ENCODE data around the gene TMEM175. TPM values are rescaled to one million over a fixed set of nuclear protein-coding genes. Genes with fewer than 3 reads are reported as not detected.

The TMEM175 gene
- total RNA-seq, 1 experiment from 2014 or later = 18.8 TPM

DNA sequence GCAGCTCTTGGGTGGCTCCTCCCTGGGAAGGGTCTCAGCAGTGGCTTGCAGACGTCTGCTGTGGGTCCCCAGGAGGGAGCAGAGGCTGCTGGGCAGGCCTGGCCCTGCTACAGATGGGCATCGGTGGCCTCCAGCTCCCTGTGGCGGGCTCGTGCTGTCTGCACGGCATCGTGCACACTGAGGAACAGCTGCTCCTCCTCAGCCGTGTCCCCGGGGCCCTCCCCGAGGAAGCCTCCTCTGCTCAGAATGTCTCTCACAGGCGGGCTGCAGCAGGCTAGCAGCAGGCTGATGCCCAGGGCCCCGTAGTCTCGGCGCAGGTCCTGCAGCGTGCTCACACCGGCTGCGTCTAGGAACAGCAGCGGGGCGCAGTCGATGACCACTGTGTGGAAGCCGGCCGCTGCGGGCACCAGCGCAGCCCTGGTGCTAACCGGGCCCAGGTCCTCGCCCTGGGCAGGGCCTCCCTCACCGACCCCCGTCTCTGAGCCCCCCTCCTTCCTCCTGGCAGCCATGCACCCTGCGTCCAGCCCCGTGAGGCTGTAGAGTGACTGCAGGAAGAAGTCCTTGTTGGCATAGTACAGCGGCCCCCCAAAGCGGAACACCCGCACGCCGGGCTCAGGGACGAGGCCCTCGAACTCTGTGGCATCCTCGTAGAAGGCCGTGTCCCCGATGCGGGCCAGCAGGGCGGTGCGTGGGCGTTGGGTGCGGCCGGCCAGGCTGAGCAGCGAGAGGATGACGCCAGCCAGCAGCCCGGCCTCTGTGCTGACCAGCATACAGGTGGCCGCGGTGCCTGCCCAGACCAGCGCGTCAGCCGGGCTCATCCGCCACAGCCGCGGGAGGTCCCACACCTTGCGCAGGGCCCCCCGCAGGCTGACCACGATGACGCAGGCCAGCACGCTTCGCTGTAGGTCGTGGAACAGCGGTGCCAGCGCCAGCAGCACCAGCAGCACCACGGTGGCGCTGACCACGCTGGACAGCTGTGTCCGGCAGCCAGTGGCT lies 56.8 kb downstream of the TMEM175 start:
- CTCF ChIA-PET = no interaction called here
- intact Hi-C loops (cut with micrococcal nuclease; ENCODE audit: unreplicated experiment) = no loop called here
- H3K27ac Mint-ChIP-seq (ENCODE audit: unreplicated experiment) = no peak overlapping the region
- H3K36me3 Mint-ChIP-seq (ENCODE audit: insufficient read depth, unreplicated experiment) = peaks cover 27% of the 10 kb centered on the region
- peaks cover 8% of the 10 kb centered on the region for H3K4me1 Mint-ChIP-seq (ENCODE audit: low read depth, unreplicated experiment)
- H3K27me3 Mint-ChIP-seq (ENCODE audit: unreplicated experiment) = no peaks in the 10 kb centered on the region
- BruUV-seq (replicated peaks) = no TSS peak
- no peak overlapping the region for H3K4me3 Mint-ChIP-seq (ENCODE audit: low read depth, unreplicated experiment)
- DNase-seq = no peak
- TF ChIP-seq, protein P1, sequence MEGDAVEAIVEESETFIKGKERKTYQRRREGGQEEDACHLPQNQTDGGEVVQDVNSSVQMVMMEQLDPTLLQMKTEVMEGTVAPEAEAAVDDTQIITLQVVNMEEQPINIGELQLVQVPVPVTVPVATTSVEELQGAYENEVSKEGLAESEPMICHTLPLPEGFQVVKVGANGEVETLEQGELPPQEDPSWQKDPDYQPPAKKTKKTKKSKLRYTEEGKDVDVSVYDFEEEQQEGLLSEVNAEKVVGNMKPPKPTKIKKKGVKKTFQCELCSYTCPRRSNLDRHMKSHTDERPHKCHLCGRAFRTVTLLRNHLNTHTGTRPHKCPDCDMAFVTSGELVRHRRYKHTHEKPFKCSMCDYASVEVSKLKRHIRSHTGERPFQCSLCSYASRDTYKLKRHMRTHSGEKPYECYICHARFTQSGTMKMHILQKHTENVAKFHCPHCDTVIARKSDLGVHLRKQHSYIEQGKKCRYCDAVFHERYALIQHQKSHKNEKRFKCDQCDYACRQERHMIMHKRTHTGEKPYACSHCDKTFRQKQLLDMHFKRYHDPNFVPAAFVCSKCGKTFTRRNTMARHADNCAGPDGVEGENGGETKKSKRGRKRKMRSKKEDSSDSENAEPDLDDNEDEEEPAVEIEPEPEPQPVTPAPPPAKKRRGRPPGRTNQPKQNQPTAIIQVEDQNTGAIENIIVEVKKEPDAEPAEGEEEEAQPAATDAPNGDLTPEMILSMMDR (IDR thresholded peaks at IDR 0.05; ENCODE audit: unreplicated experiment) = no peak
- no peaks in the 10 kb centered on the region for H3K9me3 Mint-ChIP-seq (ENCODE audit: low read depth, unreplicated experiment)

- H3K4me3 Mint-ChIP-seq (ENCODE audit: low read depth, unreplicated experiment) = no peak overlapping the region
- intact Hi-C loops (cut with micrococcal nuclease; ENCODE audit: unreplicated experiment) = no loop called here
These were observed 57.6 kb downstream of the TMEM175 start for GRCh38 chr4:989722-990471.

GRCh38 chr4:990746-991367 lies 58.6 kb downstream of the TMEM175 start:
- intact Hi-C loops (cut with micrococcal nuclease; ENCODE audit: unreplicated experiment) = no loop called here
- TF ChIP-seq, protein P1 (IDR thresholded peaks at IDR 0.05; ENCODE audit: unreplicated experiment) = no peak
- Mint-ChIP-seq H3K4me3 (ENCODE audit: low read depth, unreplicated experiment) (no peak overlapping the region), H3K27me3 (ENCODE audit: unreplicated experiment) (no peaks in the 10 kb centered on the region), H3K9me3 (ENCODE audit: low read depth, unreplicated experiment) (no peaks in the 10 kb centered on the region), H3K4me1 (ENCODE audit: low read depth, unreplicated experiment) (peaks cover 2% of the 10 kb centered on the region), H3K36me3 (ENCODE audit: insufficient read depth, unreplicated experiment) (peaks cover 27% of the 10 kb centered on the region), H3K27ac (ENCODE audit: unreplicated experiment) (no peak overlapping the region)
- no TSS peak for BruUV-seq (replicated peaks)
- DNase-seq = no peak
- CTCF ChIA-PET = no interaction called here

More at GRCh38 chr4:989722-990471, 57.6 kb downstream of the TMEM175 start:
- TF ChIP-seq, protein P1 (IDR thresholded peaks at IDR 0.05; ENCODE audit: unreplicated experiment) = no peak
- H3K27me3 Mint-ChIP-seq (ENCODE audit: unreplicated experiment) = no peaks in the 10 kb centered on the region
- H3K27ac Mint-ChIP-seq (ENCODE audit: unreplicated experiment) = no peak overlapping the region
- peaks cover 8% of the 10 kb centered on the region for H3K4me1 Mint-ChIP-seq (ENCODE audit: low read depth, unreplicated experiment)
- CTCF ChIA-PET = no interaction called here
- DNase-seq = no peak
- no TSS peak for BruUV-seq (replicated peaks)
- no peaks in the 10 kb centered on the region for H3K9me3 Mint-ChIP-seq (ENCODE audit: low read depth, unreplicated experiment)
- peaks cover 27% of the 10 kb centered on the region for H3K36me3 Mint-ChIP-seq (ENCODE audit: insufficient read depth, unreplicated experiment)

GRCh38 chr4:991451-992296 lies 59.4 kb downstream of the TMEM175 start:
- CTCF ChIA-PET = no interaction called here
- intact Hi-C loops (cut with micrococcal nuclease; ENCODE audit: unreplicated experiment) = no loop called here
- Mint-ChIP-seq H3K27ac (ENCODE audit: unreplicated experiment) (no peak overlapping the region), H3K27me3 (ENCODE audit: unreplicated experiment) (no peaks in the 10 kb centered on the region), H3K4me1 (ENCODE audit: low read depth, unreplicated experiment) (no peaks in the 10 kb centered on the region), H3K36me3 (ENCODE audit: insufficient read depth, unreplicated experiment) (peaks cover 22% of the 10 kb centered on the region), H3K4me3 (ENCODE audit: low read depth, unreplicated experiment) (no peak overlapping the region), H3K9me3 (ENCODE audit: low read depth, unreplicated experiment) (no peaks in the 10 kb centered on the region)
- no TSS peak for BruUV-seq (replicated peaks)
- TF ChIP-seq, protein P1 (IDR thresholded peaks at IDR 0.05; ENCODE audit: unreplicated experiment) = no peak
- DNase-seq = no peak

Measured in Calu3 (cell line).